HepG2 (cell line): ENCODE data around the gene CLIC3. TPM values are rescaled to one million over a fixed set of nuclear protein-coding genes. Genes with fewer than 3 reads are reported as not detected.

Experiments
- ATAC-seq: fragments of 200-7000 bp; cut with Tn5 transposase; 3 replicates; pipeline ENCODE4 v1.9.1; 2020; ENCODE audit warnings: mild to moderate bottlenecking, moderate library complexity
- BruUV-seq: library from RNA; stranded (reverse); fragments of 400-500 nt; replicated peaks from 2 replicates; lab custom pipeline; 2021; lab: Mats Ljungman, UMichigan
- CTCF ChIA-PET: fragments of 300-600 bp; formaldehyde crosslinking; extraction: SDS; loops from one replicate; lab custom pipeline; 2021; ENCODE audit warnings: low total read pairs, inconsistent platforms, low intra/inter-chr PET ratio; lab: Yijun Ruan, JAX
- POLR2A ChIA-PET: fragments of 350-600 bp; sonication (Branson Sonifier 250); formaldehyde crosslinking; loops from one replicate; lab custom pipeline; 2020; ENCODE audit warnings: antibody characterized with exemption, inconsistent platforms; lab: Yijun Ruan, JAX
- DNase-seq: peaks from one replicate; pipeline ENCODE4 v3.0.0-alpha.2; 2015; ENCODE audit warnings: low spot score
- FAIRE-seq: peaks from 3 replicates; lab custom pipeline; 2011; peaks lifted over from hg19 to GRCh38; lab: Jason Lieb, UNC
- H2AFZ ChIP-seq: one replicate; pipeline ENCODE4 v1.6.1; 2011; ENCODE audit warnings: low read length, inconsistent platforms
- H3K27ac ChIP-seq: fragments of 300-600 bp; 3 replicates; pipeline ENCODE4 v1.8.0; 2011; ENCODE audit warnings: mixed run types, mild to moderate bottlenecking, mixed read lengths, low read length, inconsistent platforms; ENCODE audit not compliant: insufficient read depth; ENCODE audit errors: extremely low read length
- H3K27me3 ChIP-seq, 2 experiments: fragments of 200-600 bp in 1 of 2; 2 replicates in 1 of 2; 3 replicates in 1 of 2; pipeline versions ENCODE4 v1.6.0 to v1.8.0; 2011; ENCODE audit warnings: low read length in 2 of 2, mild to moderate bottlenecking in 2 of 2, moderate library complexity in 2 of 2, inconsistent platforms in 1 of 2; ENCODE audit not compliant: insufficient read depth in 2 of 2, control insufficient read depth in 1 of 2
- H3K36me3 ChIP-seq, 2 experiments: fragments of 200-600 bp in 1 of 2; replicated peaks in 1 of 2; 2 replicates in 1 of 2; 3 replicates in 1 of 2; pipeline versions ENCODE4 v1.5.1 to v1.8.0; 2011; ENCODE audit warnings: low read length in 2 of 2, inconsistent platforms in 1 of 2; ENCODE audit not compliant: insufficient read depth in 2 of 2, control insufficient read depth in 1 of 2
- H3K4me1 ChIP-seq: 2 replicates; pipeline ENCODE4 v1.5.1; 2012; ENCODE audit warnings: low read length, inconsistent platforms; ENCODE audit not compliant: insufficient read depth
- H3K4me2 ChIP-seq: 2 replicates; pipeline ENCODE4 v1.6.0; 2011; ENCODE audit warnings: low read depth, low read length, inconsistent platforms
- H3K4me3 ChIP-seq, 3 experiments: fragments of 200-600 bp in 1 of 3; sonication (generic), shearing (Covaris generic) in 1 of 3; replicated peaks in 1 of 3; 2 replicates each; pipeline ENCODE4 v1.5.1; 2011 to 2016; ENCODE audit warnings: low read length in 3 of 3, inconsistent platforms in 2 of 3, low read depth in 2 of 3, mild to moderate bottlenecking in 2 of 3, control low read depth in 1 of 3, mixed read lengths in 1 of 3; ENCODE audit not compliant: insufficient read depth in 1 of 3
- H3K79me2 ChIP-seq: one replicate; pipeline ENCODE4 v1.6.1; 2011; ENCODE audit warnings: low read length, inconsistent platforms; ENCODE audit not compliant: insufficient read depth
- H3K9ac ChIP-seq: 2 replicates; pipeline ENCODE4 v1.6.0; 2011; ENCODE audit warnings: mild to moderate bottlenecking, low read depth, low read length, inconsistent platforms; ENCODE audit not compliant: insufficient read depth
- H3K9me3 ChIP-seq: 2 replicates; pipeline ENCODE4 v1.5.1; 2012; ENCODE audit warnings: mild to moderate bottlenecking, low read length
- H4K20me1 ChIP-seq: 2 replicates; pipeline ENCODE4 v1.6.0; 2011; ENCODE audit warnings: inconsistent platforms, mild to moderate bottlenecking, low read length, moderate library complexity; ENCODE audit not compliant: insufficient read depth
- CEBPB ChIP-seq: IDR thresholded peaks from 2 replicates; pipeline ENCODE4 v1.6.1; 2011; ENCODE audit warnings: low read depth, low read length, improper control_type of control experiment, borderline replicate concordance
- HIC2 ChIP-seq: sonication (generic); formaldehyde crosslinking; IDR thresholded peaks from 2 replicates; pipeline ENCODE4 v1.9.0; 2022; ENCODE audit warnings: low read depth, missing genetic modification reagents
- HNRNPL ChIP-seq: fragments of 200-400 bp; formaldehyde crosslinking; IDR thresholded peaks from 2 replicates; pipeline ENCODE4 v1.6.1; 2017; ENCODE audit warnings: mild to moderate bottlenecking, low read depth, low read length
- MED8 ChIP-seq: sonication (generic); formaldehyde crosslinking; IDR thresholded peaks from 2 replicates; pipeline ENCODE4 v1.8.1; 2023; ENCODE audit warnings: mild to moderate bottlenecking, missing genetic modification reagents; ENCODE audit not compliant: insufficient replicate concordance
- NCOR1 ChIP-seq: fragments of 200-600 bp; sonication (generic); IDR thresholded peaks from 2 replicates; pipeline ENCODE4 v1.7.0; 2017; ENCODE audit warnings: antibody characterized with exemption, low read length, borderline replicate concordance
- NONO ChIP-seq, 2 experiments: fragments of 450-650 bp in 1 of 2; sonication (generic) in 1 of 2; formaldehyde crosslinking in 1 of 2; IDR thresholded peaks in 1 of 2; conservative IDR thresholded peaks in 1 of 2; 2 replicates each; pipeline versions ENCODE4 v1.6.1 to v1.8.0; 2017 to 2022; ENCODE audit warnings: mild to moderate bottlenecking in 1 of 2, missing genetic modification reagents in 1 of 2, moderate library complexity in 1 of 2
- PAWR ChIP-seq: sonication (generic); formaldehyde crosslinking; IDR thresholded peaks from 2 replicates; pipeline ENCODE4 v1.4.0; 2020; ENCODE audit warnings: missing genetic modification reagents, mild to moderate bottlenecking, borderline replicate concordance
- RARA ChIP-seq: IDR thresholded peaks from 2 replicates; pipeline ENCODE4 v1.6.1; 2016; ENCODE audit warnings: missing genetic modification reagents, missing compliant biosample characterization
- SIX1 ChIP-seq: sonication (generic); formaldehyde crosslinking; IDR thresholded peaks from 2 replicates; pipeline ENCODE4 v1.4.0; 2020; ENCODE audit warnings: missing genetic modification reagents, borderline replicate concordance
- ZFP41 ChIP-seq: sonication (generic); formaldehyde crosslinking; IDR thresholded peaks from 2 replicates; pipeline ENCODE4 v1.4.0; 2020; ENCODE audit warnings: mild to moderate bottlenecking, missing genetic modification reagents, borderline replicate concordance
- WGBS: methylation state at CpG from one replicate; pipeline ENCODE4 v1.1.6; 2017; ENCODE audit warnings: low lambda C conversion rate; 5-methylcytosine and 5-hydroxymethylcytosine counted together
- in situ Hi-C: cut with HindIII; loops from 2 replicates; pipeline ENCODE4 v1.10.0; 2017; ENCODE audit warnings: low pct_unique_long_range_greater_than_20kb; ENCODE audit not compliant: extremely low pct_ligation_motif_present
- intact Hi-C: fragments of 100-400 bp; cut with micrococcal nuclease; formaldehyde crosslinking; loops from one replicate; pipeline ENCODE4 v1.10.0; 2022; ENCODE audit not compliant: unreplicated experiment
- polyA plus RNA-seq, 8 experiments: library from polyadenylated mRNA; depleted of rRNA in 3 of 8; stranded (reverse) in 7 of 8; unstranded in 1 of 8; fragments of >200 nt; fragmentation: Illumina TruSeq in 4 of 8; extraction: Trizol in 4 of 8; gene quantifications; 2 replicates each; pipeline versions ENCODE4 v1.2.1 to v1.2.3, GENCODE V29; 2011 to 2016; ENCODE audit warnings: low read depth in 4 of 8, missing spikeins in 1 of 8, mixed read lengths in 1 of 8; ENCODE audit not compliant: insufficient read depth in 1 of 8
- total RNA-seq, 5 experiments: library from RNA; depleted of rRNA; stranded (reverse); fragments of >200 nt; fragmentation: Illumina TruSeq; extraction: Trizol; gene quantifications; 2 replicates each; pipeline ENCODE4 v1.2.3, GENCODE V29; 2016; ENCODE audit warnings: low read depth in 1 of 5

The CLIC3 gene
- total and polyA plus RNA-seq, 2 of the 13 experiments (the other 11 are each of a cell fraction or from before 2014, with no cell fraction given) = 0.51 to 1.5 TPM

- TF ChIP-seq HIC2 (no peak), CEBPB (no peak), ZFP41 (CRISPR knock-in tag) (no peak), RARA (CRISPR knock-in tag) (no peak), PAWR (CRISPR knock-in tag) (no peak), SIX1 (CRISPR knock-in tag) (no peak), NONO (IDR thresholded peaks at IDR 0.05) (no peak), NONO (CRISPR knock-in tag; conservative IDR thresholded peaks at IDR 0.05) (no peak), NCOR1 (no peak)
- TF ChIP-seq, all 625 proteins: peak for 0
Observed at GRCh38 chr9:136964833-136965422, 31.4 kb downstream of the CLIC3 start (continued).

GRCh38 chr9:136964171-136964689 lies 32.1 kb downstream of the CLIC3 start:
- TF ChIP-seq MED8 (CRISPR knock-in tag) (no peak), HNRNPL (0 out of 2 replicates have a peak, but pooled peaks have one; percentile 39)
- Histone ChIP-seq H3K79me2 (no peaks in the 10 kb centered on the region), H3K4me1 (peaks cover 30% of the 10 kb centered on the region), H3K27ac (no peak overlapping the region), H3K4me2 (0 out of 2 replicates have a peak overlapping the region, but pooled peaks have one; percentile 7), H3K4me3 (no peak overlapping the region), H3K9ac (no peak overlapping the region), H2AFZ (no peak overlapping the region), H4K20me1 (no peaks in the 10 kb centered on the region), H3K27me3 (peaks cover 19 to 53% of the 10 kb centered on the region in 2 experiments), H3K36me3 (no peaks in the 10 kb centered on the region), H3K9me3 (no peaks in the 10 kb centered on the region)
- in situ Hi-C loops (no loop called here), intact Hi-C loops (no loop called here)
- ATAC-seq (no peak), DNase-seq (no peak), FAIRE-seq (no peak)
- POLR2A ChIA-PET = interaction anchor here (0.7 kb wide), 1 partner anchor 73 kb away, joined by 5 read pairs; no protein-coding TSS in a partner anchor
- no CpG with 5 or more reads among the region's 22 CpGs for WGBS
- CTCF ChIA-PET = no interaction called here
- no TSS peak for BruUV-seq
